Activated T-helper 9 cell treated with anti-CD3 and anti-CD28 coated beads, Interleukin-2, amount 50 U/mL, for 16 hours (primary cell): ENCODE measurements around the gene PRDX2.
"Not testable (repeated sequence)": the region's sequence is repeated elsewhere in the genome, so short reads cannot be mapped to it uniquely, and the experiment has no call there.

Experiments
- DNase-seq: peaks from one replicate; pipeline ENCODE4 v3.0.0-alpha.2; 2020; ENCODE audit warnings: low read depth

Gene PRDX2

GRCh38 chr19:12825254-12826131, 23.9 kb upstream of the PRDX2 start:
- DNase-seq: no peak

- no peak for DNase-seq
Observed at GRCh38 chr19:12821761-12822160, 20.2 kb upstream of the PRDX2 start.

- not testable (repeated sequence) for DNase-seq
Observed at GRCh38 chr19:12817810-12818209, 16.2 kb upstream of the PRDX2 start.

GRCh38 chr19:12817188-12817587, 15.6 kb upstream of the PRDX2 start:
- DNase-seq: not testable (repeated sequence)

GRCh38 chr19:12815088-12815487, 13.5 kb upstream of the PRDX2 start:
- DNase-seq: no peak

GRCh38 chr19:12806242-12807081, 4.9 kb upstream of the PRDX2 start, which contains the start of gene RNASEH2A:
Gene RNASEH2A (plus strand): TSS chr19:12806584. CDS start chr19:12806674, 90 bp downstream.
- DNase-seq: peak; percentile 80

- no peak for DNase-seq
Observed at GRCh38 chr19:12804051-12804450, 2.5 kb upstream of the PRDX2 start.

GRCh38 chr19:12802267-12803106, 887 bp upstream of the PRDX2 start:
- DNase-seq: no peak

- DNase-seq: no peak
Observed at GRCh38 chr19:12800923-12801465, 606 bp downstream of the PRDX2 start.

- no peak for DNase-seq
Observed at GRCh38 chr19:12800466-12800770, 1.2 kb downstream of the PRDX2 start.

GRCh38 chr19:12799742-12800465, 1.7 kb downstream of the PRDX2 start:
- DNase-seq: no peak

- DNase-seq: not testable (repeated sequence)
Observed at GRCh38 chr19:12797607-12798006, 4.0 kb downstream of the PRDX2 start.

- no peak for DNase-seq
Observed at GRCh38 chr19:12797141-12797587, 4.4 kb downstream of the PRDX2 start.

GRCh38 chr19:12796146-12797071, 5.2 kb downstream of the PRDX2 start:
- peak; percentile 59 for DNase-seq

- no peak for DNase-seq
Observed at GRCh38 chr19:12794971-12795381, 6.6 kb downstream of the PRDX2 start.

GRCh38 chr19:12794196-12794941, 7.2 kb downstream of the PRDX2 start:
- no peak for DNase-seq

GRCh38 chr19:12793290-12794195, 8.1 kb downstream of the PRDX2 start:
- DNase-seq: peak; percentile 91

GRCh38 chr19:12792853-12793289, 8.7 kb downstream of the PRDX2 start:
- DNase-seq: no peak
